HepG2 (cell line): ENCODE results near the gene SHISAL2B. TPM values are rescaled to one million over a fixed set of nuclear protein-coding genes. Genes with fewer than 3 reads are reported as not detected.
"Not testable (repeated sequence)": the region's sequence is repeated elsewhere in the genome, so short reads cannot be mapped to it uniquely, and the experiment has no call there.

Source experiments
- ATAC-seq: fragments of 200-7000 bp; cut with Tn5 transposase; 3 replicates; pipeline ENCODE4 v1.9.1; 2020; ENCODE audit warnings: mild to moderate bottlenecking, moderate library complexity
- BruUV-seq: library from RNA; stranded (reverse); fragments of 400-500 nt; replicated peaks from 2 replicates; lab custom pipeline; 2021; lab: Mats Ljungman, UMichigan
- CTCF ChIA-PET: fragments of 300-600 bp; formaldehyde crosslinking; extraction: SDS; loops from one replicate; lab custom pipeline; 2021; ENCODE audit warnings: low total read pairs, inconsistent platforms, low intra/inter-chr PET ratio; lab: Yijun Ruan, JAX
- POLR2A ChIA-PET: fragments of 350-600 bp; sonication (Branson Sonifier 250); formaldehyde crosslinking; loops from one replicate; lab custom pipeline; 2020; ENCODE audit warnings: antibody characterized with exemption, inconsistent platforms; lab: Yijun Ruan, JAX
- DNase-seq: peaks from one replicate; pipeline ENCODE4 v3.0.0-alpha.2; 2015; ENCODE audit warnings: low spot score
- FAIRE-seq: peaks from 3 replicates; lab custom pipeline; 2011; peaks lifted over from hg19 to GRCh38; lab: Jason Lieb, UNC
- H2AFZ ChIP-seq: one replicate; pipeline ENCODE4 v1.6.1; 2011; ENCODE audit warnings: low read length, inconsistent platforms
- H3K27ac ChIP-seq: fragments of 300-600 bp; 3 replicates; pipeline ENCODE4 v1.8.0; 2011; ENCODE audit warnings: mixed run types, mild to moderate bottlenecking, mixed read lengths, low read length, inconsistent platforms; ENCODE audit not compliant: insufficient read depth; ENCODE audit errors: extremely low read length
- H3K27me3 ChIP-seq, 2 experiments: fragments of 200-600 bp in 1 of 2; 2 replicates in 1 of 2; 3 replicates in 1 of 2; pipeline versions ENCODE4 v1.6.0 to v1.8.0; 2011; ENCODE audit warnings: low read length in 2 of 2, mild to moderate bottlenecking in 2 of 2, moderate library complexity in 2 of 2, inconsistent platforms in 1 of 2; ENCODE audit not compliant: insufficient read depth in 2 of 2, control insufficient read depth in 1 of 2
- H3K36me3 ChIP-seq, 2 experiments: fragments of 200-600 bp in 1 of 2; replicated peaks in 1 of 2; 2 replicates in 1 of 2; 3 replicates in 1 of 2; pipeline versions ENCODE4 v1.5.1 to v1.8.0; 2011; ENCODE audit warnings: low read length in 2 of 2, inconsistent platforms in 1 of 2; ENCODE audit not compliant: insufficient read depth in 2 of 2, control insufficient read depth in 1 of 2
- H3K4me1 ChIP-seq: 2 replicates; pipeline ENCODE4 v1.5.1; 2012; ENCODE audit warnings: low read length, inconsistent platforms; ENCODE audit not compliant: insufficient read depth
- H3K4me2 ChIP-seq: 2 replicates; pipeline ENCODE4 v1.6.0; 2011; ENCODE audit warnings: low read depth, low read length, inconsistent platforms
- H3K4me3 ChIP-seq, 3 experiments: fragments of 200-600 bp in 1 of 3; sonication (generic), shearing (Covaris generic) in 1 of 3; replicated peaks in 1 of 3; 2 replicates each; pipeline ENCODE4 v1.5.1; 2011 to 2016; ENCODE audit warnings: low read length in 3 of 3, inconsistent platforms in 2 of 3, low read depth in 2 of 3, mild to moderate bottlenecking in 2 of 3, control low read depth in 1 of 3, mixed read lengths in 1 of 3; ENCODE audit not compliant: insufficient read depth in 1 of 3
- H3K79me2 ChIP-seq: one replicate; pipeline ENCODE4 v1.6.1; 2011; ENCODE audit warnings: low read length, inconsistent platforms; ENCODE audit not compliant: insufficient read depth
- H3K9ac ChIP-seq: 2 replicates; pipeline ENCODE4 v1.6.0; 2011; ENCODE audit warnings: mild to moderate bottlenecking, low read depth, low read length, inconsistent platforms; ENCODE audit not compliant: insufficient read depth
- H3K9me3 ChIP-seq: 2 replicates; pipeline ENCODE4 v1.5.1; 2012; ENCODE audit warnings: mild to moderate bottlenecking, low read length
- H4K20me1 ChIP-seq: 2 replicates; pipeline ENCODE4 v1.6.0; 2011; ENCODE audit warnings: inconsistent platforms, mild to moderate bottlenecking, low read length, moderate library complexity; ENCODE audit not compliant: insufficient read depth
- RELA ChIP-seq: sonication (generic); formaldehyde crosslinking; IDR thresholded peaks from 2 replicates; pipeline ENCODE4 v1.4.0; 2020; ENCODE audit warnings: missing genetic modification reagents
- WGBS: methylation state at CpG from one replicate; pipeline ENCODE4 v1.1.6; 2017; ENCODE audit warnings: low lambda C conversion rate; 5-methylcytosine and 5-hydroxymethylcytosine counted together
- in situ Hi-C: cut with HindIII; loops from 2 replicates; pipeline ENCODE4 v1.10.0; 2017; ENCODE audit warnings: low pct_unique_long_range_greater_than_20kb; ENCODE audit not compliant: extremely low pct_ligation_motif_present
- intact Hi-C: fragments of 100-400 bp; cut with micrococcal nuclease; formaldehyde crosslinking; loops from one replicate; pipeline ENCODE4 v1.10.0; 2022; ENCODE audit not compliant: unreplicated experiment
- polyA plus RNA-seq, 8 experiments: library from polyadenylated mRNA; depleted of rRNA in 3 of 8; stranded (reverse) in 7 of 8; unstranded in 1 of 8; fragments of >200 nt; fragmentation: Illumina TruSeq in 4 of 8; extraction: Trizol in 4 of 8; gene quantifications; 2 replicates each; pipeline versions ENCODE4 v1.2.1 to v1.2.3, GENCODE V29; 2011 to 2016; ENCODE audit warnings: low read depth in 4 of 8, missing spikeins in 1 of 8, mixed read lengths in 1 of 8; ENCODE audit not compliant: insufficient read depth in 1 of 8
- total RNA-seq, 5 experiments: library from RNA; depleted of rRNA; stranded (reverse); fragments of >200 nt; fragmentation: Illumina TruSeq; extraction: Trizol; gene quantifications; 2 replicates each; pipeline ENCODE4 v1.2.3, GENCODE V29; 2016; ENCODE audit warnings: low read depth in 1 of 5
- TF ChIP-seq, protein P1 (sequence below): sonication (generic); formaldehyde crosslinking; conservative IDR thresholded peaks from 2 replicates; pipeline ENCODE4 v1.4.0; 2020; ENCODE audit warnings: missing genetic modification reagents
- TF ChIP-seq, protein P2 (sequence below): sonication (generic); formaldehyde crosslinking; IDR thresholded peaks from 2 replicates; pipeline ENCODE4 v1.4.0; 2020; ENCODE audit warnings: mild to moderate bottlenecking, missing genetic modification reagents, borderline replicate concordance

The SHISAL2B gene
- total and polyA plus RNA-seq, 2 of the 13 experiments (the other 11 are each of a cell fraction or from before 2014, with no cell fraction given) = not detected

GRCh38 chr5:64693636-64694035, 3.3 kb downstream of the SHISAL2B start:
- DNase-seq (no peak), FAIRE-seq (no peak), ATAC-seq (no peak)
- POLR2A ChIA-PET = no interaction called here
- CTCF ChIA-PET = no interaction called here
- Histone ChIP-seq H3K4me1 (no peaks in the 10 kb centered on the region), H3K4me2 (no peak overlapping the region), H3K79me2 (no peaks in the 10 kb centered on the region), H3K9me3 (no peaks in the 10 kb centered on the region), H3K36me3 (no peaks in the 10 kb centered on the region), H3K9ac (no peak overlapping the region), H2AFZ (no peak overlapping the region), H3K27ac (no peak overlapping the region), H3K4me3 (no peak overlapping the region), H4K20me1 (no peaks in the 10 kb centered on the region), H3K27me3 (peaks cover 1 to 35% of the 10 kb centered on the region in 2 experiments; a peak in 4 of 5 replicates)
- in situ Hi-C loops = no loop called here
- no TSS peak for BruUV-seq
- TF ChIP-seq, protein P1, sequence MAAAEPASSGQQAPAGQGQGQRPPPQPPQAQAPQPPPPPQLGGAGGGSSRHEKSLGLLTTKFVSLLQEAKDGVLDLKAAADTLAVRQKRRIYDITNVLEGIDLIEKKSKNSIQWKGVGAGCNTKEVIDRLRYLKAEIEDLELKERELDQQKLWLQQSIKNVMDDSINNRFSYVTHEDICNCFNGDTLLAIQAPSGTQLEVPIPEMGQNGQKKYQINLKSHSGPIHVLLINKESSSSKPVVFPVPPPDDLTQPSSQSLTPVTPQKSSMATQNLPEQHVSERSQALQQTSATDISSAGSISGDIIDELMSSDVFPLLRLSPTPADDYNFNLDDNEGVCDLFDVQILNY = no peak
- no peak for TF ChIP-seq RELA (CRISPR knock-in tag)
- TF ChIP-seq, protein P2, sequence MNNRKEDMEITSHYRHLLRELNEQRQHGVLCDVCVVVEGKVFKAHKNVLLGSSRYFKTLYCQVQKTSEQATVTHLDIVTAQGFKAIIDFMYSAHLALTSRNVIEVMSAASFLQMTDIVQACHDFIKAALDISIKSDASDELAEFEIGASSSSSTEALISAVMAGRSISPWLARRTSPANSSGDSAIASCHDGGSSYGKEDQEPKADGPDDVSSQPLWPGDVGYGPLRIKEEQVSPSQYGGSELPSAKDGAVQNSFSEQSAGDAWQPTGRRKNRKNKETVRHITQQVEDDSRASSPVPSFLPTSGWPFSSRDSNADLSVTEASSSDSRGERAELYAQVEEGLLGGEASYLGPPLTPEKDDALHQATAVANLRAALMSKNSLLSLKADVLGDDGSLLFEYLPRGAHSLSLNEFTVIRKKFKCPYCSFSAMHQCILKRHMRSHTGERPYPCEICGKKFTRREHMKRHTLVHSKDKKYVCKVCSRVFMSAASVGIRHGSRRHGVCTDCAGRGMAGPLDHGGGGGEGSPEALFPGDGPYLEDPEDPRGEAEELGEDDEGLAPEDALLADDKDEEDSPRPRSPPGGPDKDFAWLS = no peak
- 0% methylated on average over 2 of the region's 2 CpGs for WGBS
- intact Hi-C loops = no loop called here

DNA sequence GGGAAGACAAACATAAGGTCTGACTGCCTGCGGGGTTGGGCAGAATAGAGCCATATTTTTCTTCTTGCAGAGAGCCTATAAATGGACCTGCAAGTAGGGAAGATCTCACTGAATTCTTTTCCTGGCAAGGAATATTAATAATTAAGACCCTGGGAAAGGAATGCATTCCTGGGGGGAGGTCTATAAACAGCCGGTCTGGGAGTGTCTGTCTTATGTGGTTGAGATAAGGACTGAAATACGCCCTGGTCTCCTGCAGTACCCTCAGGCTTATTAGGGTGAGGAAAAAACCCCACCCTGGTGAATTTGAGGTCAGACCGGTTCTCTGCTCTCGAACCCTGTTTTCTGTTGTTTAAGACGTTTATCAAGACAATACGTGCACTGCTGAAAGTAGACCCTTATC, 6.1 kb downstream of the SHISAL2B start:
- WGBS = 40% methylated on average over 6 of the region's 7 CpGs
- CTCF ChIA-PET = not testable (repeated sequence)

More for the DNA sequence above, 6.1 kb downstream of the SHISAL2B start:
- H3K9ac ChIP-seq, FAIRE-seq, H3K9me3 ChIP-seq, H3K4me3 ChIP-seq, H3K4me1 ChIP-seq, H3K27me3 ChIP-seq, H3K4me2 ChIP-seq, ATAC-seq, intact Hi-C loops, in situ Hi-C loops, H3K27ac ChIP-seq, H3K79me2 ChIP-seq, BruUV-seq, DNase-seq, H4K20me1 ChIP-seq, POLR2A ChIA-PET, H3K36me3 ChIP-seq, H2AFZ ChIP-seq: not testable (repeated sequence)
